ENCODE data around the gene ADAM12.

ADAM12 gene

DNA sequence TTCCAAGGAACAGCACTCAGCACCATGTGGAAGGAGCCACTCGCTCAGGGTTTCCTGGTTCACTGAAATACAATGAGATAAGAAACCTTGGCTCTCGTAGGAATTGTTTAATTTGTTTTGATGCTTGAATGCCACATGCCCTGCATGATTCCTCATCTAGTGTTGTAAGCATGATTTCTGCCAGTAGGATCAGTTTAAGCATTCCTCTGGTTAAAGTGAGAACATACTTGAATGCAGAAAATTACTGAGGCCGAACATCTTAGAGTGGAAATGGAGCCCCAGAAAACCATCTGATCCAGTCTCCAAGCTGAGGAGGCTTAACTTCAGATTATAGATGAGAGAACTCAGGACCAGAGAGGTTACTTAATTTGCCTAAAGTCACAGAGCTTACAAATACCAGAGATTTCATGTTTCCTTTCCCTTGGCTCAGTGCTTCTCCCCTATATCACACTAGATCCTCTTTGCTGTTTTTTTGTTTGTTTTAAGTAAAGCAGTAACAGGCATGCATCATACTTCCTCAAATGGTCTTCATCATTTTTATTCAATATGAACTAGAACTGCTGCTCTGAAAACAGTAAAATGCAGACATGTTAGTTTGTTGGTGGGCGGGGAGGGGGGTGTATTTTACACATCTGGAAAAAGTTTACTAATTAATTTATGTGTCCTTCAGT lies 125.1 kb downstream of the ADAM12 start:
- Histone ChIP-seq H3K36me3 (replicated peaks; ENCODE audit: low read depth, low read length) (no peaks in the 10 kb centered on the region), H3K9me3 (ENCODE audit: insufficient read depth, low read length) (no peaks in the 10 kb centered on the region), H3K9ac (ENCODE audit: low read length) (no peak overlapping the region), H3K4me3 (ENCODE audit: low read length) (no peak overlapping the region), H3K27ac (ENCODE audit: low read length) (no peak overlapping the region), H3K27me3 (ENCODE audit: low read depth, low read length) (0 out of 2 replicates have a peak, but pooled peaks cover 3% of the 10 kb centered on the region), H3K79me2 (ENCODE audit: low read length) (no peaks in the 10 kb centered on the region), H3K4me1 (ENCODE audit: low read length) (no peaks in the 10 kb centered on the region), H4K20me1 (ENCODE audit: insufficient read depth, low read length) (no peaks in the 10 kb centered on the region), H3K4me2 (ENCODE audit: low read length) (no peak overlapping the region), H2AFZ (ENCODE audit: low read depth, low read length) (no peak overlapping the region)
- TF ChIP-seq EZH2phosphoT487 (IDR thresholded peaks at IDR 0.05; ENCODE audit: low read depth), result no peak
- TF ChIP-seq, protein P1, sequence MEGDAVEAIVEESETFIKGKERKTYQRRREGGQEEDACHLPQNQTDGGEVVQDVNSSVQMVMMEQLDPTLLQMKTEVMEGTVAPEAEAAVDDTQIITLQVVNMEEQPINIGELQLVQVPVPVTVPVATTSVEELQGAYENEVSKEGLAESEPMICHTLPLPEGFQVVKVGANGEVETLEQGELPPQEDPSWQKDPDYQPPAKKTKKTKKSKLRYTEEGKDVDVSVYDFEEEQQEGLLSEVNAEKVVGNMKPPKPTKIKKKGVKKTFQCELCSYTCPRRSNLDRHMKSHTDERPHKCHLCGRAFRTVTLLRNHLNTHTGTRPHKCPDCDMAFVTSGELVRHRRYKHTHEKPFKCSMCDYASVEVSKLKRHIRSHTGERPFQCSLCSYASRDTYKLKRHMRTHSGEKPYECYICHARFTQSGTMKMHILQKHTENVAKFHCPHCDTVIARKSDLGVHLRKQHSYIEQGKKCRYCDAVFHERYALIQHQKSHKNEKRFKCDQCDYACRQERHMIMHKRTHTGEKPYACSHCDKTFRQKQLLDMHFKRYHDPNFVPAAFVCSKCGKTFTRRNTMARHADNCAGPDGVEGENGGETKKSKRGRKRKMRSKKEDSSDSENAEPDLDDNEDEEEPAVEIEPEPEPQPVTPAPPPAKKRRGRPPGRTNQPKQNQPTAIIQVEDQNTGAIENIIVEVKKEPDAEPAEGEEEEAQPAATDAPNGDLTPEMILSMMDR (IDR thresholded peaks at IDR 0.05; ENCODE audit: low read depth, low read length), result no peak

DNA sequence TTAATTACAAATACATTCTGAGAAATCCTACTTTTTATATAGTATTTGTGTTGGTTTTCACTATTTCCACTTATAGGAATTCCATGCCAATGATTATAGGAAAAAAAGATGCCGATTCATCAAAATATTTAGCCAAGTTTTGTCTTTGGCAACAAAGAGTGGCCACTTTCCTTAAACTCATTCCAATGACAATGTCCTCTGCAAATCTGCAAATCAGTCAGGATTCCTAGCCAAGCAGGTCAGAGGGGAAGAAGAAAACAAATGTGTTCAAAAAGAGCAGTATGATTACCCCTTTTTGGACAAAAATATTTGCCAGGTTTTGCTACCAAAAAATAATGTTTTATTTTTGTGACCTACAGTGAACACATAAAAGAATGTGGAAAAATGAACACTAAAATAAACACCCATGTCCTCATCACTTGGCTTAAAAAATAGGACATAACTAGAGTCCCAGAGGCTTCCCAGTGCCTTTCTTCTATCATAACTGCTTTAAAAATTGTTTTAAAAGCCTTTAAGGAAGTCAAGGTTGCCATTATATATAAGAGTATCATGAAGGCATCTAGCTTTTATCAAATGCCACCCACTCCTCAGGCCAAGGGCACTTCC lies 125.9 kb downstream of the ADAM12 start:
- no peaks in the 10 kb centered on the region for H3K79me2 ChIP-seq (ENCODE audit: low read length)
- H3K9ac ChIP-seq (ENCODE audit: low read length), result no peak overlapping the region
- H3K9me3 ChIP-seq (ENCODE audit: insufficient read depth, low read length), result no peaks in the 10 kb centered on the region
- H3K4me2 ChIP-seq (ENCODE audit: low read length), result no peak overlapping the region
- H3K27me3 ChIP-seq (ENCODE audit: low read depth, low read length), result 0 out of 2 replicates have a peak, but pooled peaks cover 3% of the 10 kb centered on the region
- H3K36me3 ChIP-seq (replicated peaks; ENCODE audit: low read depth, low read length), result no peaks in the 10 kb centered on the region
- TF ChIP-seq, protein P1 (IDR thresholded peaks at IDR 0.05; ENCODE audit: low read depth, low read length), result no peak
- TF ChIP-seq EZH2phosphoT487 (IDR thresholded peaks at IDR 0.05; ENCODE audit: low read depth), result no peak
- H2AFZ ChIP-seq (ENCODE audit: low read depth, low read length), result no peak overlapping the region
- H4K20me1 ChIP-seq (ENCODE audit: insufficient read depth, low read length), result no peaks in the 10 kb centered on the region
- no peaks in the 10 kb centered on the region for H3K4me1 ChIP-seq (ENCODE audit: low read length)
- H3K27ac ChIP-seq (ENCODE audit: low read length), result no peak overlapping the region
- no peak overlapping the region for H3K4me3 ChIP-seq (ENCODE audit: low read length)

DNA sequence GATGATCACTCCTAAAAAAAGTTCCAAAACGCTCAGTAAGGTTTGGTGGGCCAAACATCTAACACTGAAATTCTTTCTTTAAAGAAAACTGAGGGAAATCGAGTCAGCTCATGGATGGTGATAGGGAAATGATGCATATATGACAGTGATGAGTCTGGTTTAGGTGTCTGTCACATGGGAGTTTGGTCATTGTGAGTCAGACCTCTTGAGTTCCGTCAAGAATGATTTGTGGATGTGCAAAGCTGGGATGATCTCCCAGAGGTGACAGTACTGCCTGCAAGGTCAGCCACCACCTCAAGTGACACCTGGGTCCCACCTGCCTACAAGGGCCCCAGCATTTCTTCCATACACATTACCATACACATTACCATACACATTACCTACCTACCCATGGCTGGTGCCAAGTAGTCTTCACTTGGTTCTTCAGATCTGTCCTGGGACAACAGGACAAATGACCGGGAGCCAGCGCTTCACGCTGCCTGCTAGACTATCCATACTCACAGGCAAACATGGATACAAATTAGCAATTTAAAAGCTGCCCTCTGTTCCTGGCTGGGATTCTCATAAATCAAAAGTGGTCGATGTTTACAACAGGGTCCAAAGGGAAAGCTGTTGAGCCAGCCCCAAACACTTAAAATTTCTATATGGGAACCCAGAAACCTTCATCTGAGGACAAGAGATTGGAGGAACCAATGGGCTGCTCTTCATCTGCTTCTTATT lies 128.4 kb downstream of the ADAM12 start:
- Histone ChIP-seq H3K4me2 (ENCODE audit: low read length) (no peak overlapping the region), H3K27me3 (ENCODE audit: low read depth, low read length) (0 out of 2 replicates have a peak, but pooled peaks cover 3% of the 10 kb centered on the region), H3K36me3 (replicated peaks; ENCODE audit: low read depth, low read length) (no peaks in the 10 kb centered on the region), H3K9me3 (ENCODE audit: insufficient read depth, low read length) (no peaks in the 10 kb centered on the region), H3K27ac (ENCODE audit: low read length) (no peak overlapping the region), H3K9ac (ENCODE audit: low read length) (no peak overlapping the region), H2AFZ (ENCODE audit: low read depth, low read length) (no peak overlapping the region), H3K79me2 (ENCODE audit: low read length) (no peaks in the 10 kb centered on the region), H4K20me1 (ENCODE audit: insufficient read depth, low read length) (no peaks in the 10 kb centered on the region), H3K4me1 (ENCODE audit: low read length) (no peaks in the 10 kb centered on the region), H3K4me3 (ENCODE audit: low read length) (no peak overlapping the region)
- TF ChIP-seq EZH2phosphoT487 (IDR thresholded peaks at IDR 0.05; ENCODE audit: low read depth), result no peak
- TF ChIP-seq, protein P1 (IDR thresholded peaks at IDR 0.05; ENCODE audit: low read depth, low read length), result no peak

DNA sequence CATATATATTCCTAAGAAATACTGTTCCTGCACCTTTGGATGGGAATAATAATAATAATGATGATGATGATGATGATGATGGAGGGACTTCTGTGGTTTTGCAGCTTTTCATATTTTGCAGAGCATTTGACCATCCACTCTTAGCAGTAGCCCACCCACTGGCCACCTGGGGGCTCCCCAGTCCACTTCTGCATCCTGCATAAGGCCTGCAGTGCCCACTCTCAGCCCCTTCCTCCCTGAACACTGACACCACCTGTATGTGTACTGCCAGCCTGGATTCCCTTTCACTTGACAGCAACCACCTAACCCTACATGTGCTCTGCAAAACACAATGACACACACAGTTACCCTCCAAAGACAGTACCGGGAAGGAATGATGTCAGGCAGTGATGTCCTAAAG lies 131.4 kb downstream of the ADAM12 start:
- Histone ChIP-seq H3K36me3 (replicated peaks; ENCODE audit: low read depth, low read length) (no peaks in the 10 kb centered on the region), H3K27me3 (ENCODE audit: low read depth, low read length) (no peaks in the 10 kb centered on the region), H4K20me1 (ENCODE audit: insufficient read depth, low read length) (no peaks in the 10 kb centered on the region), H3K4me1 (ENCODE audit: low read length) (no peaks in the 10 kb centered on the region), H2AFZ (ENCODE audit: low read depth, low read length) (no peak overlapping the region), H3K79me2 (ENCODE audit: low read length) (no peaks in the 10 kb centered on the region), H3K27ac (ENCODE audit: low read length) (no peak overlapping the region), H3K9ac (ENCODE audit: low read length) (no peak overlapping the region), H3K9me3 (ENCODE audit: insufficient read depth, low read length) (no peaks in the 10 kb centered on the region), H3K4me2 (ENCODE audit: low read length) (no peak overlapping the region), H3K4me3 (ENCODE audit: low read length) (no peak overlapping the region)
- TF ChIP-seq, protein P1 (IDR thresholded peaks at IDR 0.05; ENCODE audit: low read depth, low read length), result no peak
- no peak for TF ChIP-seq EZH2phosphoT487 (IDR thresholded peaks at IDR 0.05; ENCODE audit: low read depth)

Measured in OCI-LY3 (cell line).